ENCODE measurements around the gene FBXO45. TPM values are rescaled to one million over a fixed set of nuclear protein-coding genes. Genes with fewer than 3 reads are reported as not detected.

FBXO45 gene
- total and polyA plus RNA-seq, 9 of the 15 experiments (the other 6 are each of a cell fraction or from before 2014, with no cell fraction given), result 15.2 to 52.8 (median 37.0) TPM

- TF ChIP-seq ATF2 (CRISPR knock-in tag; IDR thresholded peaks at IDR 0.05) (no peak), FOXM1 (IDR thresholded peaks at IDR 0.05; ENCODE audit: low read depth) (0 out of 2 replicates have a peak, but pooled peaks have one; percentile 19), FOXM1 (CRISPR knock-in tag; IDR thresholded peaks at IDR 0.05; ENCODE audit: low read depth) (no peak), POLR2A (conservative IDR thresholded peaks at IDR 0.05) (peak; percentile 50), SPI1 (IDR thresholded peaks at IDR 0.05; ENCODE audit: borderline replicate concordance, low read depth, low read length) (0 out of 2 replicates have a peak, but pooled peaks have one; percentile 22), SMAD1 (IDR thresholded peaks at IDR 0.05; ENCODE audit: low read depth, low read length, partially characterized antibody) (no peak), MYC (IDR thresholded peaks at IDR 0.05; ENCODE audit: low read depth, low read length) (peak; percentile 35; the same call in 1 of the 2 replicates), MYC (CRISPR knock-in tag; IDR thresholded peaks at IDR 0.05; ENCODE audit: borderline replicate concordance, low read depth) (no peak), GABPA (tag; conservative IDR thresholded peaks at IDR 0.05; ENCODE audit: low read depth) (peak; percentile 86), ZSCAN29 (IDR thresholded peaks at IDR 0.05) (no peak), PATZ1 (CRISPR knock-in tag; IDR thresholded peaks at IDR 0.05; ENCODE audit: borderline replicate concordance) (no peak), MITF (IDR thresholded peaks at IDR 0.05) (no peak), ILF3 (IDR thresholded peaks at IDR 0.05; ENCODE audit: borderline replicate concordance) (no peak), ZNF146 (CRISPR knock-in tag; IDR thresholded peaks at IDR 0.05; ENCODE audit: unreplicated experiment) (no peak), DPF2 (IDR thresholded peaks at IDR 0.05) (peak; percentile 40; the same call in 1 of the 2 replicates), RNF2 (IDR thresholded peaks at IDR 0.05) (peak; percentile 92; the same call in 1 of the 2 replicates), ELF1 (tag; IDR thresholded peaks at IDR 0.05) (peak; percentile 59; the same call in 1 of the 2 replicates), TCF3 (CRISPR knock-in tag; IDR thresholded peaks at IDR 0.05) (peak; percentile 49), HOMEZ (CRISPR knock-in tag; IDR thresholded peaks at IDR 0.05) (no peak), ETV1 (tag; conservative IDR thresholded peaks at IDR 0.05; ENCODE audit: low read depth) (peak; percentile 95), ZNF395 (CRISPR knock-in tag; IDR thresholded peaks at IDR 0.05) (peak; percentile 29; the same call in 1 of the 2 replicates), ZFX (CRISPR knock-in tag; IDR thresholded peaks at IDR 0.05) (no peak)
Observed at GRCh38 chr3:196611761-196612483, 43.5 kb downstream of the FBXO45 start (continued).
